ENCODE measurements around the gene PRDM16.

DNA sequence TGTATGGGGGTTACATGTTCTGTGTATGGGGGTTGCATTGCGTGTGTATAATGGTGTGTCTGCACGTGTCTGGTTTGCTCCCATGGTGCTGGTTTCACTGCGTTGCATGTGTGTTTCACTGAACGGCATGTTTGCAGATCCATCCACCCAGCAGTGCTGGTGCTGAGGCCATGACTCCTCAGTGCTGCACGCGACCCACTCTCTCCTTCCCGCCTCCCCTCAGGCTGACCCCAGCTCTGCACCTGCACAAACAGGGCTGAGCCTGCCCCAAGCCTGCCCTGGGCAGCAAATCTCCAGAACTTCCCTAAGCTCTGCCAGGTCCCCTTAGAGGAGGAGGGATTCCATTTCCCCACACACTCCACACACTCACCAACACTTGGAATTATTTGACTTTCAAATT, 29.0 kb upstream of the PRDM16 start:
- TF ChIP-seq CTCF (conservative IDR thresholded peaks at IDR 0.05) (no peak), ZFX (IDR thresholded peaks at IDR 0.05) (no peak)

Measured in C4-2B (cell line).